SJSA1 (cell line): ENCODE data around the gene LHFPL4. TPM values are rescaled to one million over a fixed set of nuclear protein-coding genes. Genes with fewer than 3 reads are reported as not detected.
"Not testable (repeated sequence)": the region's sequence is repeated elsewhere in the genome, so short reads cannot be mapped to it uniquely, and the experiment has no call there.

Source experiments
- DNase-seq, 2 experiments: peaks; one replicate each; pipeline ENCODE4 v3.0.0-alpha.2; 2015 to 2020; ENCODE audit warnings: low spot score in 2 of 2, low read depth in 1 of 2
- H3K27ac ChIP-seq: fragments of 250-450 bp; sonication (Bioruptor Pico); 2 replicates; pipeline ENCODE4 v1.5.1; 2020; ENCODE audit warnings: mild to moderate bottlenecking, moderate library complexity
- H3K27me3 ChIP-seq: fragments of 250-450 bp; sonication (Bioruptor Pico); replicated peaks from 2 replicates; pipeline ENCODE4 v1.5.1; 2020; ENCODE audit warnings: mild to moderate bottlenecking, moderate library complexity
- H3K36me3 ChIP-seq: fragments of 250-450 bp; sonication (Bioruptor Pico); 2 replicates; pipeline ENCODE4 v1.5.1; 2020; ENCODE audit warnings: mild to moderate bottlenecking
- H3K4me1 ChIP-seq: fragments of 250-450 bp; sonication (Bioruptor Pico); replicated peaks from 2 replicates; pipeline ENCODE4 v1.6.1; 2021; ENCODE audit warnings: mild to moderate bottlenecking
- H3K4me3 ChIP-seq: fragments of 250-450 bp; sonication (Bioruptor Pico); 2 replicates; pipeline ENCODE4 v1.5.1; 2020; ENCODE audit warnings: mild to moderate bottlenecking
- H3K9me3 ChIP-seq: fragments of 250-450 bp; sonication (Bioruptor Pico); replicated peaks from 2 replicates; pipeline ENCODE4 v1.5.1; 2020; ENCODE audit warnings: mild to moderate bottlenecking
- total RNA-seq: library from RNA; depleted of rRNA; stranded (reverse); fragments of >200 nt; shearing (Covaris generic); gene quantifications from 2 replicates; pipeline ENCODE4 v1.2.3, GENCODE V29; 2014

Gene LHFPL4
- total RNA-seq, 1 experiment from 2014 or later: 0.08 TPM

DNA sequence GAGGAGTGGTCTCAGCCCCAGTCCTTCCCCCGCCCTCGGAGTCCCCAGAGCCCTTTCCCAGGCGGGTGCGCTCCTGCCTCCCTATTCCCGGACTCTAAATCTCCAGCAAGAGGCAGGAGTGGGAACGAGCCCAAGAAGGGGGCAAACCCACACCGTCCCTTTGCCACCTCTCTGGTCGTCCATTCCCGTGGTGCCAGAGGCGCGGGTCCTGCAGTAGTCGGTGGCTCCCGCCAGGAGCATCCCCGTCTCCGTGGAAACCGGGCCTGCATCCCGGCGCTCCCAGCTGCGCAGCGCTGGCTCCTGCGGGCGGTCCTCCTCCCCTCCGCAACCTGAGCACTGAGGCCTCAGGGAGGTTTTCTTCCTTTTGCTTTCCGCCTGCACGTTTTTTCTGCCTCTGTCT lies 44.8 kb downstream of the LHFPL4 start:
- no peak for DNase-seq
- H3K36me3 ChIP-seq: no peaks in the 10 kb centered on the region

DNA sequence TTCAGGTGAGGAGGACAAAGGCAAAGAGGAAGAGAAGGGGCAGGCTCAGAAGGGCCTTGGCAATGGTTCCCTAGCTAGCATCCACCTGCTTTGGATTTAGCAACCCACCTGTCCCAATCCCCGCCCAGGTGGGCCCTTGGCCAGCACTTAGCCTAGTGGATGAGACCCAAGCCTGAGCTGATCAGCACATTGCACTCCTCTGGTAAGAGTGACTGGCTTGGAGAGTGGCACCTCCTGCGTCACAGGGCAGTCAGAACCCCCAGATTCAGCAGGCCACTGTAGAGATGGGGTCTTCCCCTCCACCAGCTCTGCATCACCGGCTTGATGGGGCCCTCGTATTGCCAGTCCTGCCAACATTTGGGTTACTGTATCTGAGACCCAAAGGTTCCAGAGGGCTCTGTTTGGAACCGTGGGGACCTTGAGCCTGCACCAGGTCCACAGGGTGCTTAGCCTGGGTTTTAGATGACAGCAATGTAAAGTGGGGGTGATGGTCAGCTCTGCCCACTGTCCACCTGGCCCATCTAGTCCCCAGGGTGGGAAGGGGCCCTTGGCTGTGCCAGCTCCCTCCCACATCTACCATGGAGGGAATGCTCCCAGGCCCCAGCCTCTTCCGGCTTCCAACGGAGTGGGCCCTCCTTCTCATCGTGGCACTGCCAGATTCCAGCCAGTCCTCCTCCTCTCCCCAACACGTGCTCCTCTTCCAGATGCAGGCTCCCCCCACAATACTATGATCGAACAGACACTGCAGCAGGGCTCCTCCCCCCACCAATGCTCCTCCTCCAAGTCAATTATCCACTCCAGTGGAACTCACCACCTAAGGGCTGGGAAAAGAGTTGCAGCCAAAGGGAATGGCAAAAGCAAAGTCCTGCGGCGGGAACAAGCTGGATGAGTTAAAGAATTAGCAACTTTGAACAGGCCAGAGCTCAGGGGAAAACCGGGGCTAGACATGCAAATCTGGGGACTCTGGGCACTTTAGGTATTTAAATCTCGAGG lies 45.7 kb downstream of the LHFPL4 start:
- H3K4me3 ChIP-seq: no peak overlapping the region
- no peaks in the 10 kb centered on the region for H3K36me3 ChIP-seq
- no peak overlapping the region for H3K27ac ChIP-seq
- peaks cover 5% of the 10 kb centered on the region; the same call in 1 of the 2 replicates for H3K27me3 ChIP-seq
- H3K4me1 ChIP-seq: 0 out of 2 replicates have a peak, but pooled peaks cover 5% of the 10 kb centered on the region
- H3K9me3 ChIP-seq: no peaks in the 10 kb centered on the region
- DNase-seq: no peak

More for the DNA sequence above, 44.8 kb downstream of the LHFPL4 start:
- Histone ChIP-seq H3K4me3 (no peak overlapping the region), H3K9me3 (no peaks in the 10 kb centered on the region), H3K27ac (no peak overlapping the region), H3K4me1 (0 out of 2 replicates have a peak, but pooled peaks cover 5% of the 10 kb centered on the region), H3K27me3 (peaks cover 5% of the 10 kb centered on the region; the same call in 1 of the 2 replicates)

DNA sequence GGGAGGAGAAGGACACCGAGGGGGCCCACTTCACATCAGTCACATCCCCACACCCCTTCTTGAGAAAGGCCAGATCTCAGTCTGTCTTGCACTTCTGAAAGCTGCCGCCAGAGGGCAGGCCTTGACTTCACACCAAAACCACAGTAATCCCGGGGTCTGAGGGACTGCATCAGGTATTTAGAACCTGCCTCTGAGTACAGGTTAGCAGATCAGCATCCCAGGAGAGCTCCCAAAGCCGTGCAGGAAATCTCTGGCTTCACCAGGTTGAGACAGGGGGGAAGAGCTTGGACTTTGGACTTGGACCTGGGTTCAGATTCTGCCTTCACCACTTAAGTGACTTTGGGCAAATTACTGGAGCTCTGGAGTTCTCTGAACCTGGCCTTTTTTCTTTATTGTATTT lies 50.3 kb downstream of the LHFPL4 start:
- Histone ChIP-seq H3K27ac (no peak overlapping the region), H3K9me3 (no peaks in the 10 kb centered on the region), H3K36me3 (no peaks in the 10 kb centered on the region), H3K4me3 (no peak overlapping the region), H3K27me3 (peaks cover 5% of the 10 kb centered on the region; the same call in 1 of the 2 replicates), H3K4me1 (peaks cover 4% of the 10 kb centered on the region; the same call in 1 of the 2 replicates)
- DNase-seq: peak; percentile 48 to 60

DNA sequence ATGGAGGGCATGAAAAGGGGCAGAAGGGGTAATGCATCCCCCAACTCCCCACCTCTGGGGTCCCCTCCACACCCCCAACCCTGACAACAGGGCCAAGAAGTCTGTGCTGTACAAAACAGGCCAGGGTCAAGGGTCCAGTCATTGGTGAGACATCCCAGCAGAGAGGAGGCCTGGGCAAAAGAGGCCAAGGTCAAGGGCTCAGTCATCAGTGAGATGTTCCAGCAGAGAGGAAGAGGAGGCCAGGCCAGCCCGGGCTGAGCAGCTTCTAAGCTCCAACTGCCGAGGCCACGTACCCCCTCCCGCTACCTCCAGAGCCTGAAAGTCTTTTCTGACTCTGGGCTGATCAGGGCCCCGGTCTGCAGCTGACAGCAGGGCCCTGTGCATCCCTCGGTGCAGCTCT lies 52.4 kb downstream of the LHFPL4 start:
- no peak overlapping the region for H3K27ac ChIP-seq
- peaks cover 5% of the 10 kb centered on the region; the same call in 1 of the 2 replicates for H3K27me3 ChIP-seq
- no peak for DNase-seq
- peaks cover 8% of the 10 kb centered on the region; the same call in 1 of the 2 replicates for H3K4me1 ChIP-seq
- no peaks in the 10 kb centered on the region for H3K9me3 ChIP-seq
- H3K4me3 ChIP-seq: no peak overlapping the region
- no peaks in the 10 kb centered on the region for H3K36me3 ChIP-seq

DNA sequence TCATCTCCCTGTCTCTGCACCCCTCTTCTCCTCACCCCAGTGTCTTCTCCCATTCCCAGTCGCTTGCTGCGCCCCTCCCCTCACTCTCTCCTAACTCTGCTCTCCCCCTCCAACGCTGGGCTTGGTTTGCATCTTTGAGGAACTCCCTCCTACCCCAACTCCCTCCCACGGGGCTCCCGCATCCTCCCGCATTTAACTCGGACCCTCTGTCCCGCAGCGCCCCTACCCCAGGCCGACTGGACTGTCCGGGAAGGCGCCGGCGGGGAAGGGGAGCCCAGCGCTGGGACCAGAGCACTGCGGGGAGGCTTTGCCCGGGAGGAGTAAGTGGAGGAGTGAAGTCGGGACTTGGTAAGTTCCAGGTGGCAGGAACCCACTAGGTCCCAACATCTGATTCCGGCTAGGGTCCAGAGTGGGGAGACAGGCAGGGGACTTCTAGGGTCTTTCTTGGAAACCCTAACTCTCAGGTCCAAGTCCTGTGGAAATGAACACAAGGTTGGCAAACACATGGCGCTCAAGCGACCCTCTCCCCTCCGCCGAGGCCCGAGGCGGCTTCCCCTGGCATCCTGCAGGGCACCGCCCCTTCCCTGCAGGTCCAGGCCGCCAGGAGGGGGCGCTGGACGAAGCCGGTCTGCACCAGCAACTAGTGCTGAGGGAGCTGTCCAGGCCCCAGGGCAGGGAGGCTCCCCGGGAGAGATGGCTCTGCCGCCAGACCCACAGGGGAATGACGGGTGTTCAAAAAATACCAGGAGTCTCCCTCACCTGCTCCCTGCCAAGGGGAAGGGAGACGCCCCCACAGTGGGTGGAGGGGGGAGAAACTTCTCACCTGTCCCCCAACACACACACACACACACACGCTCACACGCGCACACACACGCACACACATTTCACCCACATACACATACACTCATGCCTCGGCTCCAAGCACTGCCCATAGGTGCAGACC lies 53.2 kb downstream of the LHFPL4 start:
- peak; percentile 42 to 74 for DNase-seq
- Histone ChIP-seq H3K4me1 (peaks cover 8% of the 10 kb centered on the region; the same call in 1 of the 2 replicates), H3K4me3 (no peak overlapping the region), H3K27me3 (peaks cover 5% of the 10 kb centered on the region; the same call in 1 of the 2 replicates), H3K27ac (no peak overlapping the region), H3K36me3 (no peaks in the 10 kb centered on the region), H3K9me3 (no peaks in the 10 kb centered on the region)

DNA sequence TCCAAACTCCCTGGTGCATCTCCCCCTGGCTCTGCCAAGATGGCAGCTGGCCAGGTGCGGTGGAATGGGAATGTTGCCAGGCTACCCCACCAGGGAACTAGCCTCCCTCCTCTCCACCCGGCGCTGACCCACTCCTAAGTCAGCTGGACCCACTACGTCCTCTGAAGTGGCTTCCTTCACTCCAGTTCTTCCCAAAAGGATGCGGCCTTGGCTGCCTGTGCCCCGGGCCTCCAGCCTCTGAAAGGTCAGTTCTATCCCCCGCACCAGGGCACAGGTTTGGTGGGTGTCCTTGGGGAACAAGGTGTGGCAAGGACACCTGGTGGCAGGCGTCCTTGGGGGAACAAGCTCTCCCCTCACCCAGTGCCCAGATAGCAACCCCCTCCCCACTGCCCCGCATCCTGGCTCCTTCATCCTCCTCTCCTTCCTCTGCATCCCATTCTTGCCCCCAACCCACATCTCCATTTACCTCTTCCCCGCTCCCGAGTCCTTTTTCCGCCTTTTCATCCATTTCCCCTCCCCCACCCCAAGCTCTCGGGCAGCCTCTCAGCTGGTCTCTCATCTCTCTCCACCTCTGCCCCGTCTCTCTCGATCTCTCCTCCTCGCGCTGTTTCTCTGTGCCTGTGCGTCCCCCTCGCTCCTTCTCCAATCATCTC lies 54.0 kb downstream of the LHFPL4 start:
- no peak overlapping the region for H3K27ac ChIP-seq
- H3K4me3 ChIP-seq: no peak overlapping the region
- H3K4me1 ChIP-seq: peaks cover 8% of the 10 kb centered on the region; the same call in 1 of the 2 replicates
- no peaks in the 10 kb centered on the region for H3K36me3 ChIP-seq
- H3K27me3 ChIP-seq: peaks cover 5% of the 10 kb centered on the region; the same call in 1 of the 2 replicates
- H3K9me3 ChIP-seq: no peaks in the 10 kb centered on the region
- no peak for DNase-seq

DNA sequence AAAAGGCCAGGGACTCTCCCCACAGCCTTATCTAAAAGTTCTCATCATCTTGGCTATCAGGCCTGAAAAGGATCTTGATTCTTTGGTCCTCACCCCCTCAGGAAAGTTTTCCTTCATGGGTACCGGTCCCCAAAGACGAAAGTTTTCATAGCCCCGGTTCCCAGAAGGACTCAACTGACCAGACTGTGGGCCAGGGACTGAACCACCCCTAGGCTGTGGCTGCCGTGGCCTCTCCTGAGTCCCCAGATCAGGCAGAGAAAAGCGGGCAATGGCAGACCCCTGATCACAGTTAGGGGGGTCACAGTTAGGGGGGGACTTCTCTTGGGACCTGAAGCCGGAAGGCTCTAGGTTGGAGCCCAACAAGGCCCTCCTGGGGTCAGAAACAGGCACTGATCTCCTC lies 54.8 kb downstream of the LHFPL4 start:
- H3K27me3 ChIP-seq: peaks cover 5% of the 10 kb centered on the region; the same call in 1 of the 2 replicates
- no peak for DNase-seq
- H3K27ac ChIP-seq: no peak overlapping the region
- H3K4me1 ChIP-seq: peaks cover 8% of the 10 kb centered on the region; the same call in 1 of the 2 replicates
- H3K4me3 ChIP-seq: no peak overlapping the region
- H3K9me3 ChIP-seq: no peaks in the 10 kb centered on the region
- no peaks in the 10 kb centered on the region for H3K36me3 ChIP-seq

DNA sequence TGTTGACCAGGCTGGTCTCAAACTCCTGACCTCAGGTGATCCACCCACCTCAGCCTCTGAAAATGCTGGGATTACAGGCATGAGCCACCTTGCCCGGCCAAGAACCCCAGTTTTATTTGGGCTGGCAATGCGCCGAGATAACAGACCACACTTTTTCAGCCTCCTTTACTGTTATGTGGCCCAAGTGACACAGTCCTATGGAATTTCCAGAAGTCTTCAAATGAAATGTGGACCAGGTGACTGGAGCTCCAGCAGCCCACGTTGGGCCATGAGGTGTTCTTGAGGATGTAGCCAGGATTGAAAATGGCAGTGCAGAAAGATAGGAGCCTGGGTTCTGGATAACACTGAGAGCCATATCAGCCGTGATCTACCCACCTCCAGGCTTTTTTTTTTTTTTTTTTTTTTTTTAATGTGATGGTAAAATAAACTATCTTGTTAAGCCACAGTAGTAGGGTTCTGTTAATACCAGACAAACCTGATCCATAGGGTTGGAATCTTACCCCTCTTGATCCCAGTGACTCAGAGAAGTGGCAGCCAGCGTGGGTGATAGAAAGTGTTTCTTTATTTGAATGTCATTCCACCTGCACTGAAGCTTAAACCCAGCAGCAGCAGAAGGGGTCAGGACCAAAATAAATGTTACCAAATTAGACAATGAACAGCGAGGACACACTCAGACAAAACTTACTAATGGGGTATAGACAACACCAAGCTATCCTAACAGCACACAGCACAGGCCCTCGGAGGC lies 55.6 kb downstream of the LHFPL4 start:
- peak in 1 of 2 experiments; percentile 21 for DNase-seq
- Histone ChIP-seq H3K4me1 (peaks cover 8% of the 10 kb centered on the region; the same call in 1 of the 2 replicates), H3K36me3 (no peaks in the 10 kb centered on the region), H3K27me3 (peaks cover 5% of the 10 kb centered on the region; the same call in 1 of the 2 replicates), H3K27ac (no peak overlapping the region), H3K4me3 (no peak overlapping the region), H3K9me3 (no peaks in the 10 kb centered on the region)

DNA sequence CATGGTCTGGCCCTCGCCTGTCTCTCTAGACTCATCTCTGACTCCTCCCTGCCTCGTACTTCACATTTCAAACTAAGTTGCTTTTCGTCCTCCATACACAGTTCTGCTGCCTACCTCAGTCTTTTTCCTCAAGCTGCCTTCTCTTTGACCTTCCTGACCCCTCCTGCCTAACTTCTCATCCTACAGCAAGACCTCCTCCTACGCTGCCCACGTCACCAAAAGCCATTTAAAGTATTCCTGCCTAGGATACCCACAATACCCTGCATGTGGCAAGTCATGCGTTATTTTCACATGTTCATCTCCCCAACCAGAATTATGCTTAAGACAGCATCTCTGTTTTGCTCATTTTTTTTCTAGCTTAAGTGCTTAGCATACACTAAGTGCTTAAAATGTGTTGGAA lies 56.7 kb downstream of the LHFPL4 start:
- no peaks in the 10 kb centered on the region for H3K36me3 ChIP-seq
- no peak overlapping the region for H3K4me3 ChIP-seq
- DNase-seq: no peak
- peaks cover 5% of the 10 kb centered on the region; the same call in 1 of the 2 replicates for H3K27me3 ChIP-seq
- H3K4me1 ChIP-seq: peaks cover 8% of the 10 kb centered on the region; the same call in 1 of the 2 replicates
- H3K27ac ChIP-seq: no peak overlapping the region
- H3K9me3 ChIP-seq: no peaks in the 10 kb centered on the region

DNA sequence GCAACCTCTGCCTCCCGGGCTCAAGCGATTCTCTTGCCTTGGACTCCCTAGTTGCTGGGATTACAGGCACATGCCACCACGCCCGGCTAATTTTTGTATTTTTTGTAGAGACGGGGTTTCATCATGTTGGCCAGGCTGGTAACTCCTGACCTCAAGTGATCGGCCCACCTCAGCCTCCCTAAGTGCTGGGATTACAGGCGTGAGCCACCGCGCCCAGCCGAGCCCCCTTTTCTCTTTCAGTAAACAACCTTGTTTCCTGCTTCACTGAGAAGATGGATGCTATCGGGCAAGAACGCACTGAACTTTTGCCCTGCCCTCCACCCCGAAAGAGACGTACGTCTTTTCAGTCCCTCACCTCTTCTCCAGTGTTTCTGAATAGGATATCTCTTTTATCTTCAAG lies 59.6 kb downstream of the LHFPL4 start:
- not testable (repeated sequence) for H3K27me3 ChIP-seq, H3K27ac ChIP-seq

DNA sequence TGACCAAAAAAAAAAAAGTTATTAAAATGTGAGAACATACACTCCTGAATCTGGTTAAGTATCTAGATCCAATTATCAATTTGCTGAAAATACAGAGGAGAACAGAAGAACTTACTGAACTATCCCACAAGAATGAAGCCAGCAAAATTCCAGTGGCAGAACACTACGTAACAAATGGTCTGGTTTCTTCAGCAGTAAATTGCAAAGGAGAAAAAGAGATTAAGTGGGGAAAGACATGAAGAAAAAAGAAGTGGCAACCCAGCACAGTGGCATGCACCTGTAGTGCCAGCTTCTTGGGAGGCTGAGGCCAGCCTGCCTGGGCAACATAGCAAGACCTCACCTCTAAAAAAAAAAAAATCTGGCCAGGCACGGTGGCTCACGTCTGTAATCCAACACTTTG lies 62.1 kb downstream of the LHFPL4 start:
- Histone ChIP-seq H3K27ac (no peak overlapping the region), H3K27me3 (no peaks in the 10 kb centered on the region), H3K4me3 (no peak overlapping the region), H3K4me1 (no peaks in the 10 kb centered on the region), H3K9me3 (no peaks in the 10 kb centered on the region), H3K36me3 (peaks cover 3% of the 10 kb centered on the region; the same call in 1 of the 2 replicates)
- no peak for DNase-seq

More for the DNA sequence above, 59.6 kb downstream of the LHFPL4 start:
- not testable (repeated sequence) for H3K36me3 ChIP-seq, H3K4me1 ChIP-seq, DNase-seq, H3K4me3 ChIP-seq, H3K9me3 ChIP-seq

DNA sequence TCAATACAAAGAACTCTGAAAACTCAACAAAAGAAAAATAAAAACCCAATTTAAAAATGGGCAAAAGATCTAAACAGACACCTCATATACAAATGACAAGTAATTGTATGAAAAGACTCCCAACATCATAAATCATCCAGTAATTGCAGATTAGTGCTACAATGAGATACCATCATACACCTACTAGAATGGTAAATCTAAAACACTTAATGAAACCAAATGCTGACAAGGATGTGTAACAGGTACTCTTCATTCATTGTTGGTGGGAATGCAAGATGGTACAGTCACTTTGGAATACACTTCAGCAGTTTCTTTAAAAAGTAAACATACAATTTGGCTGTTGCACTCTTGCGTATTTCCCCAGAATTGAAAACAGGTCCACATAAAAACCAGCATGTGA lies 68.4 kb downstream of the LHFPL4 start:
- Histone ChIP-seq H3K4me1 (no peaks in the 10 kb centered on the region), H3K9me3 (no peaks in the 10 kb centered on the region), H3K27ac (no peak overlapping the region), H3K27me3 (no peaks in the 10 kb centered on the region), H3K4me3 (no peak overlapping the region), H3K36me3 (peaks cover 34% of the 10 kb centered on the region)
- no peak for DNase-seq
